ENCODE data around the gene KCTD11. TPM values are rescaled to one million over a fixed set of nuclear protein-coding genes. Genes with fewer than 3 reads are reported as not detected.

The KCTD11 gene
- total RNA-seq, 1 donor from 2014 or later, result 23.3 TPM

DNA sequence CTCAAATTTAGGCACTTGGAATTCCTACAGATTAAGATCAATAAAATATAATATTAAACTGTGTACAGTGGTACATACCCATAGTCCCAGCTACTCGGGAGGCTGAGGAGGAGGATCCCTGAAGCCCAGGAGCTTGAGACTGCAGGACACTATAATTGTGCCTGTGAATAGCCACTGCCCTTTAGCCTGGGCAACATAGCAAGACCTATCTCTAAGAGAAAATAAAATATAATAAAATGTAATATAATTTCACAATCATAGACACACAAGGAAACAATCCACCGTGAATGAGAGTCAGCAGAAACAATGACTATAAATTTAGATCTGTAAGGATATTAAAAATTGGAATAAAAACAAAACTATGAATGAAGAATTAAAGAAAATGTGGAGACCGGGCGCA is 18.9 kb downstream of the KCTD11 start:
- no peak overlapping the region for H3K4me3 Mint-ChIP-seq (ENCODE audit: unreplicated experiment)
- no peak for TF ChIP-seq CTCF (IDR thresholded peaks at IDR 0.05)
- no peaks in the 10 kb centered on the region for H3K4me1 Mint-ChIP-seq (ENCODE audit: low read depth)
- no peak overlapping the region for H3K27ac Mint-ChIP-seq (ENCODE audit: unreplicated experiment)
- H3K36me3 Mint-ChIP-seq (ENCODE audit: low read depth), result peaks cover 2% of the 10 kb centered on the region
- H3K27me3 Mint-ChIP-seq (ENCODE audit: low read depth), result peaks cover 10% of the 10 kb centered on the region
- H3K9me3 Mint-ChIP-seq (ENCODE audit: low read depth), result no peaks in the 10 kb centered on the region
- DNase-seq (ENCODE audit: low spot score), result no peak

GRCh38 chr17:7374353-7374752 is 22.4 kb downstream of the KCTD11 start:
- Mint-ChIP-seq H3K27ac (ENCODE audit: unreplicated experiment) (no peak overlapping the region), H3K4me3 (ENCODE audit: unreplicated experiment) (no peak overlapping the region), H3K9me3 (ENCODE audit: low read depth) (peaks cover 4% of the 10 kb centered on the region), H3K36me3 (ENCODE audit: low read depth) (peaks cover 3% of the 10 kb centered on the region), H3K27me3 (ENCODE audit: low read depth) (peaks cover 14% of the 10 kb centered on the region), H3K4me1 (ENCODE audit: low read depth) (no peaks in the 10 kb centered on the region)
- TF ChIP-seq CTCF (IDR thresholded peaks at IDR 0.05), result no peak
- no peak for DNase-seq (ENCODE audit: low spot score)

DNA sequence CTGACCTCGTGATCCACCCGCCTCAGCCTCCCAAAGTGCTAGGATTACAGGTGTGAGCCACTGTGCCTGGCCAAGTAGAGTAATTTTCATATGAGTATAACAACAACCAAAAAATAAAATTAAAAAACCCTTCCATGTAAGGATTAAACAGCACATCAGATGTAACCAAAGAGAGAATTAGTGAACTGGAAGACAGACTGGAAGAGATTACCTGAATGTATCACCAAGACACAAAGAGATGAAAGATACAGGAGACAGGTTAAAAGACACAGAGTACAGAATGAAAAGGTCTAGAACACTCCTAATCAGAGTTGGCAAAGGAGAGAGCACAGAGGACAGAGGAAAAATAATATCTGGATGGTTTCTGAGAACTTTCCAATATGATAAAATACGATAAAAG is 27.2 kb downstream of the KCTD11 start:
- H3K4me3 Mint-ChIP-seq (ENCODE audit: unreplicated experiment), result no peak overlapping the region
- H3K9me3 Mint-ChIP-seq (ENCODE audit: low read depth), result peaks cover 6% of the 10 kb centered on the region
- peaks cover 33% of the 10 kb centered on the region for H3K27me3 Mint-ChIP-seq (ENCODE audit: low read depth)
- peaks cover 3% of the 10 kb centered on the region for H3K36me3 Mint-ChIP-seq (ENCODE audit: low read depth)
- DNase-seq (ENCODE audit: low spot score), result no peak
- TF ChIP-seq CTCF (IDR thresholded peaks at IDR 0.05), result no peak
- H3K4me1 Mint-ChIP-seq (ENCODE audit: low read depth), result peaks cover 10% of the 10 kb centered on the region
- H3K27ac Mint-ChIP-seq (ENCODE audit: unreplicated experiment), result no peak overlapping the region

- no peak overlapping the region for H3K27ac Mint-ChIP-seq (ENCODE audit: unreplicated experiment)
- peaks cover 33% of the 10 kb centered on the region for H3K27me3 Mint-ChIP-seq (ENCODE audit: low read depth)
- no peak for TF ChIP-seq CTCF (IDR thresholded peaks at IDR 0.05)
- H3K36me3 Mint-ChIP-seq (ENCODE audit: low read depth), result peaks cover 3% of the 10 kb centered on the region
- H3K4me3 Mint-ChIP-seq (ENCODE audit: unreplicated experiment), result peak overlapping the region; percentile 66
- no peak for DNase-seq (ENCODE audit: low spot score)
- peaks cover 17% of the 10 kb centered on the region for H3K4me1 Mint-ChIP-seq (ENCODE audit: low read depth)
- H3K9me3 Mint-ChIP-seq (ENCODE audit: low read depth), result peaks cover 6% of the 10 kb centered on the region
These were observed 28.4 kb downstream of the KCTD11 start for GRCh38 chr17:7380321-7380720.

DNA sequence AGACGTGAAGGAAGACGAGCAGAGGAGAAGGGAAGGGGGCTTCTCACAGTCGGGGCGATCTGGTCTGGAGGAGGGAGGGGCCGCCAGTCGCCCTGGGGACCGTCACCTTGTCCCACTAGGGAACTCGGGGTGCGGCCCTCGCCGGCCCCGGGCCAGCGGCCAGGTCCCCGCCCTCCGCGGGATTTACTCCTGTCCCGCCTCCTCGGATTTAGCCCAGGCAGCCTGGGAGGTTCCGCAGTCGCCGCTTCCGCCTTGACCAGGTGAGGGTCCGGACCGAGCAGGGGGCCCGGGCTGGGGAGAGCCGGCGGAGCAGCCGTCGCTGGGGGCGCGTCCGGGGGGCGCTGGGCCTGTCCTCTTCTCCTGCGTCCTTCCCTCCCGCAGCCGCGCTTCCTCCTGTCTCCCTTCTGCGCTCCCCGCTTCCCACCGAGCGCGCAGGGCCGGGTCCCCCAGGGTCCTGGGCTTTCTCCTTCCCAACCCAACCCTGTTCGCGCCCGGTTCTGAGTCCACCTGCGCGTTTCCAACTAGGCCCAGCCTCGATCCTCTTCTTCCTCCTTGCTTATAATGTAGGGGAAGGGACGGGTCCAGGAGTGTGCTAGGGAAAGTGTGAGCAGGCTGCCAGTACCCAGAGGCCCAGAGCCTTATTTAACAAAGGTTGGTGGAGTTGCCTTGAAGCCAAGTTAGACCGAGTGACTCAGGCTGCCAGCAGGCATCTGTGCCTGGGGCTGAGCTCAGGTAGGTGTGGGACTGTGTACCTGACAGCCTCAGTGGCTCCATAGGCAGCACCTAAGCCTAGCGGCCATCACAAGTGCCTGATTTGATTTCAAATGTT is 29.1 kb downstream of the KCTD11 start, which contains the start of gene TNK1:
TSS of gene TNK1 (plus strand) at position 235 of the 829 bp plus-strand sequence. CDS start 1,838 bp downstream, outside the sequence.
- TF ChIP-seq CTCF (IDR thresholded peaks at IDR 0.05), result no peak
- Mint-ChIP-seq H3K9me3 (ENCODE audit: low read depth) (peaks cover 6% of the 10 kb centered on the region), H3K4me1 (ENCODE audit: low read depth) (peaks cover 17% of the 10 kb centered on the region), H3K4me3 (ENCODE audit: unreplicated experiment) (peak within 1 kb of the TSS; percentile 66), H3K27me3 (ENCODE audit: low read depth) (peaks cover 33% of the 10 kb centered on the region), H3K36me3 (ENCODE audit: low read depth) (peaks cover 3% of the 10 kb centered on the region), H3K27ac (ENCODE audit: unreplicated experiment) (no peak within 1 kb of the TSS)
- DNase-seq (ENCODE audit: low spot score), result no peak

All from chondrocyte (in vitro differentiated cells).